Measurements from ENCODE around the gene UST.
"Not testable (repeated sequence)": the region's sequence is repeated elsewhere in the genome, so short reads cannot be mapped to it uniquely, and the experiment has no call there.

The UST gene

DNA sequence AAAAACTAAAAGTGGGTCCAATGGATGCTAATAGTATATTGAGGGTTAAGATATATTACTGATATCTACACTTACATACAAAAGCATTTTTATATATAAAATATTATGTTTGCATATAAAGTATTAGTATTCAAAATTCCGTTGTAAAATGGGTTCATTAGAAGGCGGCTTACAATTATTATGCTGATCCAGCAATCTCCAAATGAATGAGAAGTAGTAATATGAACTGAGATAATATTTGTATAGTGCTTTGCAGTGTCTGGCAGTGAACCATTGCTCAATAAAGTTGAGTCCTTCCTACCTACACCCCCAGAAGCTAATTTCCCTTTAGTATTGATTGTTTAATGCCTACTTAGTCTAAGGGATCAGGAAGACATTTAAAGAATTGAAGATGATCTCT lies 146.2 kb downstream of the UST start:
- DNase-seq, result no peak

DNA sequence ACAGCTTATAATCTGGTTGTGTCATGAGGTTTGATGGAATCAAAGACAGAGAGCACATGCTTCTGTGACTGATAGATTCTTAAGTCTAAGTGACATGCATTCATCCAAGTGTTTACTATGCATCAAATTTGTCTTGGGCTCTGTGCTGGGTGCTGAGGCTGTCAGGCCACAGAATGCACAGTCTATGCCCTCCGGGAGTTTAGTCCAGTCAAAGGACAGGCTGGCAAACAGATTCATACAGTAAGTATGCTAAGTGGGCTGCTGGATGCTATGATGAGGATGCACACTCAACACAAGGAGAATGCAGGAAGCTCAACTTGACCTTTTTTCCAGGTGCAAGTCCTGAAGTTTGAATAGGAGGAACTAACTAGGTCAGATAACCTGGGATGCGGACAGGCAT lies 146.7 kb downstream of the UST start:
- DNase-seq, result no peak

DNA sequence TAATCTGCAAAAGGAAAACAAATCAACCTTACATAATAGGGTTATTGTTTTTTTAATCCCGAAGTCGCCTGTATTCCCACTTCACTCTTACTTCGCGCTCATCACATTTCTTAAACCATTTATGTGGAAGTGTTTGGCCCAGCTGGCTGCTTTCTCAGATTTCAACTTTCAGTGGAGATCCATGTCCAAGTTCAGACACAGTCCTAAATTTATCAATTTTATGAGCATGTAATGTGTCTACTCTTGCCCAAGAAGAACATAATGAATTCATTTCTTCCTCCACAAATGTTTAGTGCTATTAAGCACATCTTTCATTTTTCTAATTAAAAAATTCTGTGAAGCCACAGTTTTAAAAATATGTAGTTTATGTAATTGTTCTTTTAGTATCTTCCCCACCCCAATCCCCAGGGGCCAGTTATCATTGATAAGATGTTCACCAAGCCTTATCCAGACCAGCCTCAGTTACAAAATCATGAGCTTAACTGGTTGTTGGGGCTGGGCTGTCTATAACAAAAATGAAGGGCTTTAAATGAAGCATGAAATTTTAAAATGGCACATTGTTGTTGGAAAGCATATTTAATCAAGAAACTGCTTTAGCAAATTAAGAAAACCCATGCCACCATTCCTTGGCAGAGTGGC lies 151.7 kb downstream of the UST start:
- no peak for DNase-seq

DNA sequence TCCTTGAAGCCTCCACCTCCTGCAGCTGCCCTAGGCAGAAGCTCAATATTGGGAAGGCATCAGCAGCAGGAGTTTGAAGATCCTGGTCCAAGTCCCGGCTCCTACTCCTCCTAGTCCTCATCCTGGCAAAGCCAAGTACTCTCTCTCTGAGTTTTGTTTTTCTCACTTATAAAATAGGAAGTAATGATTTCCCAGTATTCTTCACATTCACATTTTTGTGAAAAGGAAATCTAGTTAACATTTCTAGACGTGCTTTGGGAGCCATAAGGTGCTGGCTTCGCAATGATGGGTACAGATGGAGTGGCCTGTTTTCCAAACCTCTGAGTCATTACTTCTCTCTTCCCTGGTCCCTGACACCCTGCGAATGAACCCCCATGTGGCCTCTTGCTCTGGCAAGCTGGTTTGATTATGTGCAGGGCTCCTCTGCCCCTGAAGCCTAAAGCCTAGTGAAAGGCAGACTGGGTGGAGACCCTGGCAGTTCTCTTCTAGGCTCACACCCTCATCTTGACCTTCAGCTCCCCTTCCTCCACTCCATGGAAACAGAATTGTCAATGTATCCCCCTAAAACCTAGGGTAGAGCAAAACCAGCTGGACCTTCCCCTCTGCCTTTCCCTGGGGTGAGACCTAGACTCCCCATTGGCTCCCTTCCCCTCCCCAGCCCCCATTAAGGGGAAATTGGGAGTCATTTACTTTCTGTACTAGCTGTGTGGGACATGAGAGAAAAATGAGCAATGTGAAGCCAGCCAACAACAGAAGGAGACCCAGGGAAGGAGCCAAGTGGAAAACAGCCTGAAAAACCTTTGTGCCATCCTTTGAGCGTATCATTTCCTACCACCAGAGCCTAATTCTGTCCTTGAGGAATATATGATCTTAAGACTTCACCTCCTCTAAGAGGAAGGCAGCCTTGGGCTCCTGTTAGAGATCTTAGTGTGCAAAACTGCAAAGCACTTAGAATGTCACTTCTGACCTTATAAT lies 158.4 kb downstream of the UST start:
- DNase-seq, result no peak

DNA sequence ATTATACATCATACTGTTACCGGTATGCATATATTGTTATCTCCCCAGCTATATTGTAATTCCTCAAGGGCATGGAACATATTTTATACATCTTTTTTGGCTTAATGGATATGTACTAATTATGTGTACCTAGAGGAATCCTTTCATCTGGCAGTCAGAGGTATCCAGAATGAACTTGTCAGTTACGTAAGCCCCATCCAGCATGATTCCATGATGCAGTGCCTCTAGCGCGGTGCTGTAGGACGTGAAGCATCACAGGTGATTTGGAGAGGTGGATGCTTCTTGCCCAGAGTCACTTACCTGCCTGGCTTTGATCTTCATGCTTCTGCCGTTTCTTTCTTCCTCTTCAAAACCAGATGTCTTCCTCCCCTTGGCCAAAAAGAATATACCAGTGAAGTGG lies 159.1 kb downstream of the UST start:
- no peak for DNase-seq

DNA sequence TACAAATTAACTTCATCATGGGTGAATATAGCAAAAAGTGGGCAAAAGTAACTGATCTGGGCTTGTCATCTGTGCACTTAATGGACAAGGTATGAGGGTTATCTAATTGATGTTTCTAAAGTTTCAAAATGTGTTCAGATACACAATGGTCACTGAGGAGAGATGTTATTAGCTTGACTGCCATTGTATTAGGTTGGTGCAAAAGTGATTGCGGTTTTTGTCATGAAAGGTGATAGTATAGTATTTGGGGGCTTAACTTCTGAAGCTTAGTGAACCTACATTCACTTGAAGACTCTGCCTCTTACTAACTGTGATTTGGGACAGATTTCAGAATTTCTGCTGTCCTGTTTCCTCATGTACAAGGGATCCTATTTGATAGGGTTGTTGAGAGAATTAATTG lies 159.6 kb downstream of the UST start:
- no peak for DNase-seq

DNA sequence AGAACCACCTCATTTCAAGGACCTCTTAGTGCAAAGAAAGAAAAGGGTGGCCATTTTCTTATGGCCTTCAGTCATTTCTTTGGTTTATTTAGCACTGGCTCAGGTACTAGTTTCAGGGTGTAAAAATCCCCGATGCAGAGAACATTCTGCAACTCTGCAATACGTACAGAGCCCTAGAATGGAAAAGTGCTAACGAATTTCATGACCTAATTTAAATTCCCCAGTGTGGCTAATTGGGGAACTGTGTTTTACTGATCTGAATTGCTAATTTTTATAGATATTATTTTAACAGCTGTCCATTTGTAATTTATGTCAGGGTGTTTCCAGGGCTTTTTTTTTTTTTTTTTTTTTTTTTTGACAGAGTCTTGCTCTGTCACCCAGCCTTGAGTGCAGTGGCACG lies 160.7 kb downstream of the UST start:
- no peak for DNase-seq

DNA sequence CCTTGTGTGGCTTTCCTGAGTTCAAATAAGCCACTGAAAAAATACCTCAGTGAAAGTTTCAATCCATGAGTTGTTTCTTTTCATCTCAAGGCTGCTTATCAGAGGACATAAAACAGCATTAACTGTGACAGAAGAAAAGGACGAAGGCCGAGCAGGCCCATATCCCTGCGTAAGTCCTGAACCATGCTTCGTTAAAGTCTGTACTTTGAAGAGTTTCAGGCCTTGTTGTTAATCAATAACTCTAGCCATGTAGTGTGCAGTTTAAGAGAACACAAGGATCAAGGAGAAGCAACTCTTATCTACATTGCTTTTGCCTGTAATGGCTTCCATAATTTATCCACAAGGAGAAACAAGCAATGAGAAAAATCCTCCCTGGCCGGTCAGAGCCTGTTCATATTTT lies 165.4 kb downstream of the UST start:
- no peak for DNase-seq

DNA sequence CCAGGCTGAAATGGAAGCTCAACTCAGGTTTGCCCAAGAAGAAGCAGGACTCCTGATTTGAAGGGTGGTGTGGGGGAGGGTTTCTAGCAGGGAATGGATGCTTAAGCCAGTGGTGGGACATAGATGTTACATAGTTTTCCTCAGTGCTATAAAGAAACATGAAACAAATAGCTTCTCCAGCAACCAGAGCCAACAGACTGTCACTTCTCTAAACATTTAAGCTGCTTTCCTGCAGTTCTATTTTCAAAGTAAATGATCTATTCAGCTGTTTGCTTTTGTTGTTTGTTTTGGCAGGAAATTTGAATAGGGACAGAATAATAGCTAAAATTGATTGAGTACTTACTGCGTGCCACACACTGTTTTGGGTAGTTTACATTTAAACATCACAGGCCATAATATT lies 169.0 kb downstream of the UST start:
- DNase-seq, result no peak

DNA sequence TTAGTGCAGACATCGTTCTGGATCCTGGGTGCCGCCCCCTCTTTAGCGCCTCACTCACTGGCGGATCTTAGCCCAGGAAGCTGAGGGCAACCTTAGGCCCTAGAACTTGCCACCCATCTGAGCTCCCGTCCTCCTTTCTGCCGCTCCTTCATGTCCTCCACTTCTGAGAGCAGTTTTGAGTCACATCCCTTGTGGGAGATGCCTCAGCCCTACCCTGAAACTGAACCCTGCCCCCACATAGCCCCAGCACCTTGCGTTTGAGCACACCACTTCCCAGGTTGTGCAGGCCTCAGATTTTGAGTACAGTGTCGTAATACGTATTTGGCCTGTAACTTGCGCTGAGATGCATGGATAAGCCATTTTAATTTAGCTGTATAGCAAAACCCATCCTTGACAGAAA lies 169.7 kb downstream of the UST start:
- not testable (repeated sequence) for DNase-seq

DNA sequence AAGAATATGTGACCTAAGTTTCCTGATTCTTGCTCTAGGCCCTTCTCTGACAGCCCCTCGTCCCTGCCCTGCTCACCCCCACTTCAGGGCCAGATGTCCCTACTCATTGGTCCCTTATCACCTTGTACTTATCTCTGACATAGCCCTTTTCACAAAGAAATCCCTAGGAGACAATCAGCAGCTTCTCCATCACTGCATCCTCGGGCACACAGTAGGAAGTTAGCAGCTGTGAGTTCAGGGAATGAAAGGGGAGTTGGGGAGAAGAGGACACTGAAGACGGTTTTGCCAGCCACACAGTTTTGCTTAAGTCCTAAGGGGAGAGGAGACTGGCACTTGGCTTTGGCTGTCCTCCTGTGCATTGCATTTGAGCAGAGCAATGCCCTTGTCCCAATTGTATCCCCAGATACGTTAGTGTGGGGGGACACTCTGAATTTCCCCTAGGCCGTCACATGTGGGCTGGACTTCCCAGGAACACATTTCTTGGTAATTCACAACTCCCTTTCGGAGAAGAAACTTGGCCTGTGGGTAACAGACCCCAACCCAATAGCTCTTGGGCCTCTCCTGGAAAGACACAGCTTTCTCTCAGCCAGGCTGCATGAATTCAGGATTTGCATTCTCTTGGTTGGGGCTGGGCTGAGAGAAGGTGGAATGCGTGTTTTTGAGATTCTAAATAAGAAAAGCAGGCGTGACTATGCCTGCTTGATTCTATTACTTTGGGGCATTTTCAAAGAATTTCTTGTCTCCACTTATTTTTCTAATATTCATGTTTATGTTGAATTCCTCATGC lies 177.6 kb downstream of the UST start:
- DNase-seq, result no peak

DNA sequence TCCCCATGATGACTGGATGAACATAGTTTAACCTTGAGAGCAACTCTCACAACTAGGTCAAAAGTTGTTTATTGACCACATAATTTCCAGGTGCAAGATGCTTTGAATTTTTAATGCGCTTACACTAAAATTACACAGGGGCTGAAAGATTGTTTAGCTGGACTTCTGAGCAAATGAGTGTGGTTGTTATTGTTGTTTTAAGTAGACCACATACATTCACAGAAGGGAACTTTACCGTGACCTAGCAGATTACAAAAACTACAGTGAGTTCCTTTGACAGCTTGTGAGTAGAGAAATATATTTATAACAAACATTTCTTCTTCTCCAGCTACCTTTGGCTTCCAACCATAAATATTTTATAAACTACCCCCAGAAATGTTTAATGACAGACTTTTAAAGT lies 178.9 kb downstream of the UST start:
- DNase-seq, result no peak

DNA sequence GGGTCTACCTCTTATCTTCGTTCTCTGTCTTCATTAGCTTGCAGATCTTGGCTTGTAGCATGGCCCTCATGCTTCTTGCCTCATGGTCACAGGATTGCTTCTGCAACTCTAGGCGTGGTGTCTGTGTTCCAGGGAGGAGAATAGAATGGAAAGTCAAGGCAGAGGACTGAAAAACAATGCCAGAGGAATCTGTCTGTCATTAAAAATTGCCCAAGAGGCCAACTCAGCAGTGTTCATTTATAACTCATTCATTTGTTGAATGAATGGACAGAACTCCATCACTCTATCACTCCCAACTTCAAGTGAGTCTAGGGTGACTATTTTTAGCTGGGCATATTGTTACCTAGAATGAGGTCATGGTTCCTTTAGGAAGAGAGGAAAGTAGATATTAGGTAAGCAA lies 179.6 kb downstream of the UST start:
- DNase-seq, result no peak

DNA sequence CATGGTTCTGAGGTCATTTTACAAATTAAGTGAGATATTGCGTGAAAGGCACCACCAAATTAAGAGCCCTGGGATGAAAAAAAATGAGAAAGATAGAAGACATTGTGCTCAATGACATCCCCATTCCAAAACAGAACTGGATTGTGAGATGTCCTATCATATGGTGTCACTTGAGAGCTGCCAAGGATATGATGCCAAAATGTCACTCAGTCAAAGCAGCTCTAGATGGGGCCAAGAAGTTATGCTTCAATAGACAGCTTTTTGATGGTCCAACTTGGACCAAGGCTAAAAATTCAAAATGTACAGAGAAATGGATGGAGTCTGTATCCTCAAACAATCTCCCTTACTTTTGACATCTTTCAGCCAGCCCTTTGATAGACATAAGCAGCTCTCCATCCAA lies 180.8 kb downstream of the UST start:
- no peak for DNase-seq

DNA sequence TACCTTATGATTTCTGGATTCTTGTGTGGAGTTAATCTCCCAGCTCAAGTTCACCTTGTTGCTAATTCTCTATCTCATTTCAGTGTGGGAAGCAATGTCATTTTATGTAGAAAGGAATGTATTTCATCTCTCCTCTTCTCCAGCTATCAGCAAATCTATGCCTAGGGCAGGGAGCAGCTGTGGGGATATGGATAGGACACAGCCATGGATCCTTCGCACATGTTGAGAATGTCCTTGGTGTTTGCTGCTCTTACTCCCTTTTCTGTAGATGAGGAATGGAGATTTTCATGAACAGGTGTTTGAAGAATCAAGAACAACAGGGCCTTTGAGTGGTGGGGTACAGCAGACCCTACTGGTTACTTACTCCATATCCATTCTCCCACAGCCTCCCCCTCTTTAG lies 182.0 kb downstream of the UST start:
- peak in 1 of 56 donors; percentile 1 for DNase-seq

DNA sequence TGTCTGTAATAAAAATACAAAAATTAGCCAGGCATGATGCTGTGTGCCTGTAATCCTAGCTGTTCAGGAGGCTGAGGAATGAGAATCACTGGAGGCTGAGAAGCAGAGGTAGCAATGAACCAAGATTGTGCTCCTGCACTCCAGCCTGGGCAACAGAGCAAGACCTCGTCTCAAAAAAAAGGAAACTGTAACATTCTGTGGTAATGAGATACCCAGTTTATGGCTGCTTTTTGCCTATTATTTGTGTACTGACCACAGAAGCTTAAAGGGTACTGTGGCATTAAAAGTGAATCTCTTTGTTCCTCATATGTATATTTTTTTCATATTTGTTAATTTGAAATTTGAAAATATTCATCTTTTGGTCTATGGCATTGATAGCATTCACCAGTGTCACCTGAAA lies 185.4 kb downstream of the UST start:
- no peak for DNase-seq

DNA sequence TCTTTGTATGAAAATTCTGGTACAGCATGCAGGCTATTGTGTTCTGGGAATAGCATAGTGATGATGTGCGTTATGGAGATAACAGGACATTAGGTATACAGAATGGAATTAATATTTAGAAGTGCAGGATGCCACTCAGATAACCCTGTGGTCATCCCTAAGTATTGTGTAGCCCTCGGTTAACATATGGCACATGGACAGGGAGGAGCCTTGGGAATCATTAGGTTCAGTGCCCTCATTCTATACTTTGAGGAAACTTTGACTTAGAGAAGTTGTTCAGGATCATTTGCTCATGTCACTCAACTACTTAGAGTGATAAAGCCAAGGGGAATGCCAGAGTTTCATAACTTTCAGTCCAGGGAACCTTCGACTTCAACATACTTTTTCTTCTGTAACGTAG lies 185.9 kb downstream of the UST start:
- DNase-seq, result no peak

DNA sequence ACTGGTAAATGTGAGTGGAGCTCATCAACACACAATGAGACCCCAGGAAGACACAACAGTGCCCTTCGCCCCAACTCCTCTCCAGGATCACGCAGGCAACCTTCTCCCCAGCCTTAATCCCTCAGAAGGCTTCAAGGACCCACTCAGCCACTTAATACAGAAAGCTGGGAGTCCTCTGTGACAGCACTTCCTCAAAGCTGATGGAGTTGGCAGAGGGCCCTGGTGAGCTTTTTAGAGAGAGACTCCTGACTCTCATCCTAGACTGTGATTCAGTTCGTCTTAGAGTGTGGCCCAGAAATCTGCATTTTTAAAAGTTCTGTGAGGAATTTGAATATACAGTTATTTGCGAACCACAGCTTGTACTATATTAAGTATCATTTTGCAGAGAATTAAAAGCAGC lies 187.7 kb downstream of the UST start:
- peak in 4 of 56 donors; percentile 3 to 42 (median 7) for DNase-seq

DNA sequence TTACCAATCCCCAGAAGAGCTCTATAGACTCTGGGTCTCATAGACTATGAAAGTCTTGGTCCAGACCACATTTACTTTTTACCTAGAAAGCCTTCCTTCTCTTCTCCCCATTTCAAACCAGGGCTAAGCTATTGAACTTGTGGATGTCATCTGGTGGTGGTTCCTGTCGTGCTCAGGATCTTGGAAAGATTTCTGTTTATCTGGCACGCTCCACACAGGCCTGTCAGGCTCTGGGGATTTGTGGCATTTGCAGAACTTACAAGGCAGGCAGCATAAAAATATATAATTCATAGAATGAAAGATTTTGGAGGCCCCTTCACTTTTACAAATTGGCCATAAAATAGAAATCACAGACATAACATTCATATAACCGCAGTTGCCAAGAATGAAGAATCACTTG lies 188.1 kb downstream of the UST start:
- no peak for DNase-seq

DNA sequence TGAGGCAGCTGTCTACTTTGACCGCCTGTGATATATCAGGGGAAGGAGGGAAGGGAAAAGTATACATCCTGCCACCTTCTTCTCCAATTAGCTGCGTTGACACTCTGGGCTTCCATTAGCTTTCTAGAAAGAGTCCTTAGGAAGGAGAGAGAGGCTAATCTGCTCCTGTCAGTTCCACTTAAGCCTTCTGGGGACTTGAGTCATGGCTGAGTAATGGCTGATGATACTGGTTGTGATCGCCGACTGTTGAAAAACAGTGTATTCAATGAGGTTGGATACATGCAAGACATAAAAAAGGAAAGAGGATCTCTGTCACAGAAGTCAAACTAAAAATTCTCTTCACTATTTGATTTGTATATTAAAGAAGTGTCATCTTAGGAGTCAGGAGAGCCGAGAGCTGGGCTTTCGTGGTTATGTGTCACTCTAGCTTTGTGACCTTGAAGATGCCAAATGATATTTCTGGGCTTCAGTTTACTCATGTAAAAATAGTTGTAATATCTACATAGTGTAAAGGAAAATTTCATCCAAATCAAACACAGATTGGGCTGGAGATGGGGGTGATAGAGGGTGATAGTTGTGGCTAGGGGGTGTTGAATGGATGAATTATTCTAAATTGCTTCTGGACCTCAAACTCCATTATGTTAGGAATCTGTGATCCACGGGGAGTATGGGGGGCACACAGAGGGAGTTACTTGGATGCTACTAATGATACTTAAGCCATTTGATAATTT lies 189.0 kb downstream of the UST start:
- no peak for DNase-seq

DNA sequence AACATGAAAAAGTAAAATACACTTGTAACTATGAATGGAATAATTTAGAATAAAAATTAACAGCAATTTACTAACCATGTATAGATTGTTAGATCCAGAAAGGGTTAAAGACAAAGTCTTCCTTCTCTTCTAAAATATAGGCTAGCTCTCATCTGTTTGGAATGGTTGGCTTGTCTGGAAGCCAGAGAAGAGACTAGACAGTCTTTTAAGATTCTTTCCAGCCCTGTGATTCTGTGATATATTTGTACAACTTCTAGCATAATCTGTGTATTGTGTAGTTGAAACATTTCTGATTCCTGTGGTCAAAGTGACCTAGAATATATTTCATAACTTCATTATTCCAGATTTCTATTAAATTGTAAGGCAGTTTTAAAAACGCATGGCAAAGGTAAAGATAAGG lies 196.6 kb downstream of the UST start:
- no peak for DNase-seq

DNA sequence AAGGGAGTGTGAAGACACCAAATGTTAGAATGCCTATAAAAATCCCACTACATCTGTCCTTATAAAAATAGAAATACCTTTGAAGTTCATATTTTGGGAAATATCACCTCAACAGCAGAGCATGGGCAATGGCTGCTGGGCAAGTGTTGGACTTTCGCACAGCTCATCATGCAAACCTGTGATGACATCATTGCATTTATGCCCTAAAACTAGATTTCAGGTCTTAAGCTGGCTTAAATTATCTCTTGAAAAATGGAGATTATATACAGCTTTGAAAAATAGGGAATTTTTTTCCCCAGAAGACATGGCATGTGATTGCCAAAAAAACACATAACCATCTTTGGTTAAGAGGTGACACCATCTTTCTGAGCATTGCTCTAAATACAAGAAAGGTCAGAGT lies 197.8 kb downstream of the UST start:
- DNase-seq, result no peak

All from nucleus accumbens (tissue), 56 donors.